ENCODE measurements around the gene GOLM1. TPM values are rescaled to one million over a fixed set of nuclear protein-coding genes. Genes with fewer than 3 reads are reported as not detected.

GOLM1 gene
- total and polyA plus RNA-seq, 10 of the 15 experiments (the other 5 are each of a cell fraction or from before 2014, with no cell fraction given): 0.41 to 25.9 (median 18.7) TPM

- H3K27me3 ChIP-seq (replicated peaks in 1 of 2; ENCODE audit: control insufficient read depth in 2 of 2, insufficient read depth in 2 of 2, low read length in 1 of 2): no peaks in the 10 kb centered on the region
- H2AFZ ChIP-seq (ENCODE audit: control insufficient read depth, low read depth, low read length): no peak overlapping the region
- no peak overlapping the region for H3K9ac ChIP-seq (ENCODE audit: control insufficient read depth, insufficient read depth, low read length)
- H4K20me1 ChIP-seq (ENCODE audit: control insufficient read depth, insufficient read depth): no peaks in the 10 kb centered on the region
- FAIRE-seq: no peak
- POLR2A ChIA-PET: no interaction called here
- RAD21 ChIA-PET (ENCODE audit: unreplicated experiment): no interaction called here
- no peak for DNase-seq (ENCODE audit: low read depth, low spot score)
- H3K36me3 ChIP-seq (ENCODE audit: control insufficient read depth in 2 of 2, insufficient read depth in 2 of 2, low read length in 1 of 2): no peaks in the 10 kb centered on the region
- BruUV-seq (replicated peaks): no TSS peak
- CTCF ChIA-PET: interaction anchor here (0.6 to 0.8 kb wide), 2 partner anchors 95 to 226 kb away, joined by 3 read pairs; no protein-coding TSS in a partner anchor
- in situ Hi-C loops (cut with MboI): no loop called here
- H3K79me2 ChIP-seq (ENCODE audit: control insufficient read depth, insufficient read depth, low read length): no peaks in the 10 kb centered on the region
- SMC1A ChIA-PET (ENCODE audit: uncharacterized antibody, unreplicated experiment): no interaction called here
- H3K9me3 ChIP-seq (replicated peaks; ENCODE audit: control insufficient read depth, insufficient read depth, low read length): no peaks in the 10 kb centered on the region
- no peak overlapping the region for H3K4me3 ChIP-seq
- 80% methylated on average over 14 of the region's 14 CpGs for WGBS (ENCODE audit: insufficient coverage, insufficient replicate concordance, low lambda C conversion rate, missing lambda C conversion rate)
- intact Hi-C loops (cut with micrococcal nuclease; ENCODE audit: unreplicated experiment): no loop called here
- no peak overlapping the region for H3K4me2 ChIP-seq (ENCODE audit: control insufficient read depth, insufficient read depth)
- H3K27ac ChIP-seq (ENCODE audit: control insufficient read depth, insufficient read depth): no peak overlapping the region
- H3K4me1 ChIP-seq (ENCODE audit: control insufficient read depth, insufficient read depth, low read length): no peaks in the 10 kb centered on the region
- no peak for ATAC-seq
- TF ChIP-seq PBX3 (IDR thresholded peaks at IDR 0.05; ENCODE audit: insufficient replicate concordance, low read depth, low read length): no peak
- TF ChIP-seq SMAD5 (IDR thresholded peaks at IDR 0.05; ENCODE audit: low read depth): no peak
Measured at GRCh38 chr9:86046071-86046636, 53.2 kb downstream of the GOLM1 start.

GRCh38 chr9:86045654-86046053 is 53.7 kb downstream of the GOLM1 start:
- no peaks in the 10 kb centered on the region for H4K20me1 ChIP-seq (ENCODE audit: control insufficient read depth, insufficient read depth)
- intact Hi-C loops (cut with micrococcal nuclease; ENCODE audit: unreplicated experiment): no loop called here
- ChIA-PET POLR2A (no interaction called here), RAD21 (ENCODE audit: unreplicated experiment) (no interaction called here), SMC1A (ENCODE audit: uncharacterized antibody, unreplicated experiment) (no interaction called here), CTCF (interaction anchor here (0.6 to 0.8 kb wide), 2 partner anchors 94 to 226 kb away, joined by 3 read pairs; no protein-coding TSS in a partner anchor)
- in situ Hi-C loops (cut with MboI): no loop called here
- H3K4me2 ChIP-seq (ENCODE audit: control insufficient read depth, insufficient read depth): no peak overlapping the region
- H3K9ac ChIP-seq (ENCODE audit: control insufficient read depth, insufficient read depth, low read length): no peak overlapping the region
- no peak overlapping the region for H3K27ac ChIP-seq (ENCODE audit: control insufficient read depth, insufficient read depth)
- H3K36me3 ChIP-seq (ENCODE audit: control insufficient read depth in 2 of 2, insufficient read depth in 2 of 2, low read length in 1 of 2): no peaks in the 10 kb centered on the region
- no peak for FAIRE-seq
- no peaks in the 10 kb centered on the region for H3K9me3 ChIP-seq (replicated peaks; ENCODE audit: control insufficient read depth, insufficient read depth, low read length)
- TF ChIP-seq BCL3 (IDR thresholded peaks at IDR 0.05; ENCODE audit: borderline replicate concordance, insufficient read depth, low read depth, low read length, poor library complexity, severe bottlenecking): no peak
- no peak for TF ChIP-seq HDAC2 (IDR thresholded peaks at IDR 0.05)
- TF ChIP-seq ATF2 (IDR thresholded peaks at IDR 0.05; ENCODE audit: low read length): no peak
- TF ChIP-seq ATF3 (IDR thresholded peaks at IDR 0.05; ENCODE audit: borderline replicate concordance, extremely low read depth, low read depth, low read length): no peak
- TF ChIP-seq YY1 (IDR thresholded peaks at IDR 0.05; ENCODE audit: low read depth, low read length): no peak
- TF ChIP-seq TCF3 (IDR thresholded peaks at IDR 0.05; ENCODE audit: borderline replicate concordance, insufficient read depth, low read depth, low read length): no peak
- H3K79me2 ChIP-seq (ENCODE audit: control insufficient read depth, insufficient read depth, low read length): no peaks in the 10 kb centered on the region
- no peak for DNase-seq (ENCODE audit: low read depth, low spot score)
- ATAC-seq: no peak
- no TSS peak for BruUV-seq (replicated peaks)
- WGBS (ENCODE audit: insufficient coverage, insufficient replicate concordance, low lambda C conversion rate, missing lambda C conversion rate): 43% methylated on average over 4 of the region's 6 CpGs
- no peaks in the 10 kb centered on the region for H3K4me1 ChIP-seq (ENCODE audit: control insufficient read depth, insufficient read depth, low read length)
- H3K27me3 ChIP-seq (replicated peaks in 1 of 2; ENCODE audit: control insufficient read depth in 2 of 2, insufficient read depth in 2 of 2, low read length in 1 of 2): no peaks in the 10 kb centered on the region
- no peak overlapping the region for H2AFZ ChIP-seq (ENCODE audit: control insufficient read depth, low read depth, low read length)
- H3K4me3 ChIP-seq: no peak overlapping the region
